ENCODE results near the gene BMP7.

BMP7 gene

GRCh38 chr20:57165427-57166004, 100.9 kb downstream of the BMP7 start:
- Mint-ChIP-seq H3K4me3 (no peak overlapping the region), H3K27ac (no peak overlapping the region), H3K9me3 (peaks cover 33% of the 10 kb centered on the region), H3K4me1 (peaks cover 42% of the 10 kb centered on the region), H3K27me3 (ENCODE audit: low read depth, poor library complexity) (peaks cover 4% of the 10 kb centered on the region), H3K36me3 (ENCODE audit: low read depth) (peaks cover 35% of the 10 kb centered on the region)
- TF ChIP-seq CTCF (IDR thresholded peaks at IDR 0.05), result no peak
- DNase-seq, result no peak

- H3K27me3 Mint-ChIP-seq (ENCODE audit: low read depth, poor library complexity), result peaks cover 4% of the 10 kb centered on the region
- H3K36me3 Mint-ChIP-seq (ENCODE audit: low read depth), result peaks cover 29% of the 10 kb centered on the region
- TF ChIP-seq CTCF (IDR thresholded peaks at IDR 0.05), result no peak
- H3K4me1 Mint-ChIP-seq, result peaks cover 36% of the 10 kb centered on the region
- H3K9me3 Mint-ChIP-seq, result peaks cover 27% of the 10 kb centered on the region
- H3K27ac Mint-ChIP-seq, result no peak overlapping the region
- no peak overlapping the region for H3K4me3 Mint-ChIP-seq
- DNase-seq, result no peak
Measured at GRCh38 chr20:57164872-57165271, 101.6 kb downstream of the BMP7 start.

DNA sequence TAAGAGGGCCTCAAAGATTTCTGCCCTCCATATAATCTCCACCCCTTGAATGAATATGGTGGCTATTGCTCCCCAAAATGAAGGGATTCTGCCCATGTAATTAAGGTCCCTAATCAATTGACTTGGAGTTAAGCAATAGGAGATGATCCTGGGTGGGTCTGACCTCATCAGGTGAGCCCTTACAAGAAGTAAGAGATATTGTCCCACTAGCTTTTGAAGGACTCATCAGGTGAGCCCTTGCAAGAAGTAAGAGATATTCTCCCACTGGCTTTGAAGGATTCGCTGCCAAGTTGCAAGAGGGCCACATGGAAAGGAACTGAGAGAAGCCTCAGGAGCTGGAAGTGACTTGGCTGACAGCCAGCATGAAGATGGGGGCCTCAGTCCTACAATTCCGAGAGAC, 103.4 kb downstream of the BMP7 start:
- peaks cover 41% of the 10 kb centered on the region for H3K4me1 Mint-ChIP-seq
- H3K27me3 Mint-ChIP-seq (ENCODE audit: low read depth, poor library complexity), result peaks cover 4% of the 10 kb centered on the region
- no peak for DNase-seq
- peaks cover 13% of the 10 kb centered on the region for H3K36me3 Mint-ChIP-seq (ENCODE audit: low read depth)
- no peak for TF ChIP-seq CTCF (IDR thresholded peaks at IDR 0.05)
- no peak overlapping the region for H3K27ac Mint-ChIP-seq
- peaks cover 14% of the 10 kb centered on the region for H3K9me3 Mint-ChIP-seq
- H3K4me3 Mint-ChIP-seq, result no peak overlapping the region

DNA sequence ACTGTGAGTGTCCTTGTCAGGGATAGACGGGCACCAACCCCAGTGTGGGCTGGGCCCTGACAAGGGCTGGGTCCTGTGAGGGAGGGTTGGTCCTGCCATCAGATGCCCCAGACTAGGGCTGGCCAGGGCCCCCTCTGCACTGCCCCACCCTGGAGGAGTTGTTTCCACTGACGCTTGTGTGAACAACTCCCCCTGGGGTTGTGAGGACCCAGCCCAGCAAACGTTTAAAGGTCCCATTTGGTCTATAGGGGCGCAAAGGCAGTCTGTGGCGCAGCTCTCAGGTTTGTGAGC, 104.1 kb downstream of the BMP7 start:
- Mint-ChIP-seq H3K4me1 (peaks cover 34% of the 10 kb centered on the region), H3K4me3 (no peak overlapping the region), H3K27ac (no peak overlapping the region), H3K27me3 (ENCODE audit: low read depth, poor library complexity) (peaks cover 4% of the 10 kb centered on the region), H3K36me3 (ENCODE audit: low read depth) (peaks cover 13% of the 10 kb centered on the region), H3K9me3 (peaks cover 14% of the 10 kb centered on the region)
- no peak for DNase-seq
- TF ChIP-seq CTCF (IDR thresholded peaks at IDR 0.05), result no peak

DNA sequence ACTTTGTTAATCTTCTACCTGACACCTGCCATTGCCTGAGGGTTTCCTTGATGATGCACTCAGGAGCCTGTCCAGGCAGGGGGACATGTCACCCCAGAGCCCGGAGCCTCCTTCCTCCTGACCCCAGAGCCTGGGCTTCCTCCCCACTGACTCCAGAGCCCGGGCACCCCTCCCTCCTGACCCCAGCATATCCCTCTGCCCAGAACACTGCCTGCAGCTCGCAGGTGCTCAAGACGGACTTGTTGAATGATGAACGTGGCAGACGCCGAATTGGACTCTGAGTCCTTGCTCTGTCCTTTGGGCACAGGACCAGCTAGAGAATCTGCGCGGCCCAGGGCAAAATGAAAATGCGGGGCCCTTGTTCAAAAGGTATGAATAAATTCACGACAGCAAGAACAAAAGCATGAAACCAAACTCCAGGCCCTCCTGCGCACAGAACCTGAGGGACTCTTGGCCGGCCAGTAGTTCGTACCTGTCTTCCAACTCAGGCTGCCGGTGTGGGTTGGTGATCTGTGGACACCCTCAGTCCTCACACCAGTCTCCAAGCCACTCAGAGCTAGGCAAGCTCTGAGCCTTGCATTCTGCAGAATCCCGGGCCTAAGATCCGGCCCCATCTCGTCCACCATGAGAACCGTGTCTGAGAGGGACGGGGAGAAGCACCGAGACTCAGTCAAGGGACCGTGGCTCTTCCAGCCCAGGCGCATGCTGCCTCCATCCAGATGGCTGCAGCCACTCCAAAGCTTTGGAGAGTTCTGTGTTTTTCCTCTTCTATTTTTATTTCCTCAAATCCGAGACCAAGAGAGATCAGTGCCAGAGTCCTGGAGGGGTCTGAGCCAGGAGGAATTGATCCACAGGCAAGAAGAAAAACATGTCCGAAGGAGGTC, 104.7 kb downstream of the BMP7 start:
- Mint-ChIP-seq H3K27ac (no peak overlapping the region), H3K9me3 (peaks cover 14% of the 10 kb centered on the region), H3K4me3 (no peak overlapping the region), H3K4me1 (peaks cover 29% of the 10 kb centered on the region), H3K36me3 (ENCODE audit: low read depth) (peaks cover 13% of the 10 kb centered on the region), H3K27me3 (ENCODE audit: low read depth, poor library complexity) (peaks cover 4% of the 10 kb centered on the region)
- DNase-seq, result no peak
- TF ChIP-seq CTCF (IDR thresholded peaks at IDR 0.05), result no peak

- H3K27me3 Mint-ChIP-seq (ENCODE audit: low read depth, poor library complexity), result peaks cover 8% of the 10 kb centered on the region
- H3K4me3 Mint-ChIP-seq, result no peak overlapping the region
- H3K9me3 Mint-ChIP-seq, result peaks cover 14% of the 10 kb centered on the region
- H3K36me3 Mint-ChIP-seq (ENCODE audit: low read depth), result peaks cover 13% of the 10 kb centered on the region
- no peak for TF ChIP-seq CTCF (IDR thresholded peaks at IDR 0.05)
- no peak overlapping the region for H3K27ac Mint-ChIP-seq
- DNase-seq, result no peak
- peaks cover 33% of the 10 kb centered on the region for H3K4me1 Mint-ChIP-seq
Measured at GRCh38 chr20:57160985-57161384, 105.5 kb downstream of the BMP7 start.
